K562 (cell line): Measurements from ENCODE around the gene RAB5B. TPM values are rescaled to one million over a fixed set of nuclear protein-coding genes. Genes with fewer than 3 reads are reported as not detected.

Experiments used
- BRF1 ChIP-seq: IDR thresholded peaks from 3 replicates; pipeline ENCODE4 v1.6.1; 2011; ENCODE audit warnings: borderline replicate concordance, mild to moderate bottlenecking; ENCODE audit not compliant: insufficient read length; ENCODE audit errors: extremely low read depth
- CEBPB ChIP-seq: fragments of 450-650 bp; IDR thresholded peaks from 2 replicates; pipeline ENCODE4 v1.6.1; 2016; ENCODE audit warnings: missing genetic modification characterization, missing compliant biosample characterization
- EGR1 ChIP-seq: fragments of 450-650 bp; conservative IDR thresholded peaks from 2 replicates; pipeline ENCODE4 v1.6.1; 2017; ENCODE audit warnings: mild to moderate bottlenecking
- ERF ChIP-seq: fragments of 450-650 bp; formaldehyde crosslinking; IDR thresholded peaks from 2 replicates; pipeline ENCODE4 v1.4.0; 2020; ENCODE audit warnings: mild to moderate bottlenecking, mixed read lengths
- FOXK1 ChIP-seq: sonication (generic); formaldehyde crosslinking; IDR thresholded peaks from 2 replicates; pipeline ENCODE4 v1.8.0; 2022; ENCODE audit warnings: missing genetic modification reagents, mild to moderate bottlenecking, borderline replicate concordance
- GABPA ChIP-seq: fragments of 200-800 bp; sonication (Bioruptor generic); conservative IDR thresholded peaks from 2 replicates; pipeline ENCODE4 v1.6.1; 2016; ENCODE audit warnings: low read depth, missing genetic modification characterization, missing compliant biosample characterization
- HOXB6 ChIP-seq: fragments of 250-450 bp; sonication (Bioruptor Pico); IDR thresholded peaks from 2 replicates; pipeline ENCODE4 v1.5.1; 2022; ENCODE audit warnings: mild to moderate bottlenecking, borderline replicate concordance
- MCM5 ChIP-seq: fragments of 450-650 bp; IDR thresholded peaks from 2 replicates; pipeline ENCODE4 v1.6.1; 2016; ENCODE audit warnings: low read depth
- MTF1 ChIP-seq: fragments of 250-450 bp; sonication (Bioruptor Pico); IDR thresholded peaks from 2 replicates; pipeline ENCODE4 v1.9.0; 2021; ENCODE audit warnings: moderate library complexity, mild to moderate bottlenecking, inconsistent platforms, borderline replicate concordance
- NONO ChIP-seq, 2 experiments: fragments of 200-400 bp in 1 of 2; fragments of 450-650 bp in 1 of 2; formaldehyde crosslinking in 1 of 2; IDR thresholded peaks; 2 replicates each; pipeline ENCODE4 v1.6.1; 2017; ENCODE audit warnings: low read depth in 2 of 2, mild to moderate bottlenecking in 2 of 2, moderate library complexity in 2 of 2, low read length in 1 of 2
- RHOXF2B ChIP-seq: fragments of 250-450 bp; sonication (Bioruptor Pico); conservative IDR thresholded peaks from 2 replicates; pipeline ENCODE4 v1.5.1; 2021
- ZFP36 ChIP-seq: fragments of 150-350 bp; IDR thresholded peaks from 2 replicates; pipeline ENCODE4 v1.6.1; 2018; ENCODE audit warnings: low read length, low read depth; ENCODE audit not compliant: partially characterized antibody
- ZNF121 ChIP-seq: sonication (generic); formaldehyde crosslinking; conservative IDR thresholded peaks from 2 replicates; pipeline ENCODE4 v1.8.0; 2022; ENCODE audit warnings: missing genetic modification reagents
- ZNF184 ChIP-seq: sonication (generic); formaldehyde crosslinking; IDR thresholded peaks from 2 replicates; pipeline ENCODE4 v1.5.0; 2020; ENCODE audit warnings: missing genetic modification reagents
- ZNF408 ChIP-seq: fragments of 250-450 bp; sonication (Bioruptor Pico); IDR thresholded peaks from 2 replicates; pipeline ENCODE4 v1.4.0; 2020; ENCODE audit warnings: low read depth, mild to moderate bottlenecking, moderate library complexity
- ZNF561 ChIP-seq: fragments of 450-650 bp; formaldehyde crosslinking; conservative IDR thresholded peaks from 2 replicates; pipeline ENCODE4 v1.4.0; 2020; ENCODE audit warnings: mild to moderate bottlenecking, moderate library complexity
- ZNF609 ChIP-seq: sonication (generic); formaldehyde crosslinking; IDR thresholded peaks from 2 replicates; pipeline ENCODE4 v1.8.1; 2023; ENCODE audit warnings: missing genetic modification reagents, mild to moderate bottlenecking, borderline replicate concordance
- polyA plus RNA-seq, 8 experiments: library from polyadenylated mRNA; depleted of rRNA in 4 of 8; stranded (reverse) in 5 of 8; unstranded in 3 of 8; fragments of >200 nt; fragmentation: Nextera tagmentation in 2 of 8; fragmentation: Illumina TruSeq in 1 of 8; extraction: Ambion mirVana in 2 of 8; extraction: Trizol in 1 of 8; gene quantifications; 2 replicates each; pipeline versions ENCODE4 v1.2.1 to v1.2.3, GENCODE V29; 2011 to 2014; ENCODE audit warnings: inconsistent platforms in 1 of 8, missing spikeins in 1 of 8
- total RNA-seq, 7 experiments: library from RNA; depleted of rRNA in 6 of 7; stranded (reverse); fragments of >200 nt in 6 of 7; fragmentation: Illumina TruSeq in 2 of 7; extraction: Trizol in 2 of 7; gene quantifications; 2 replicates each; pipeline versions ENCODE4 v1.2.1 to v1.2.3, GENCODE V29; 2011 to 2021; ENCODE audit warnings: low replicate concordance in 1 of 7

The RAB5B gene
- total and polyA plus RNA-seq, 9 of the 15 experiments (the other 6 are each of a cell fraction or from before 2014, with no cell fraction given): 6.8 to 73.8 (median 25.2) TPM

GRCh38 chr12:55996715-55997534, 23.0 kb downstream of the RAB5B start, which contains the start of gene SUOX (continued):
- 0 out of 2 replicates have a peak, but pooled peaks have one; percentile 9 for TF ChIP-seq ZNF609
- TF ChIP-seq CEBPB: peak; percentile 46; the same call in 1 of the 2 replicates
- TF ChIP-seq ERF (CRISPR knock-in tag): peak; percentile 48; the same call in 1 of the 2 replicates
- TF ChIP-seq ZNF408 (CRISPR knock-in tag): no peak
- no peak for TF ChIP-seq ZFP36
- TF ChIP-seq ZNF121: no peak
- TF ChIP-seq FOXK1: no peak
- TF ChIP-seq RHOXF2B (CRISPR knock-in tag): 0 out of 2 replicates have a peak, but pooled peaks have one; percentile 59
- no peak; the same call in 1 of the 2 replicates for TF ChIP-seq GABPA (tag)
- no peak for TF ChIP-seq ZNF184 (CRISPR knock-in tag)
- TF ChIP-seq EGR1: no peak
- TF ChIP-seq BRF1: no peak
- no peak for TF ChIP-seq MTF1 (CRISPR knock-in tag)
- no peak for TF ChIP-seq MCM5
- TF ChIP-seq ZNF561: no peak
- TF ChIP-seq HOXB6 (CRISPR knock-in tag): no peak
- peak in 1 of 2 experiments; percentile 60; a peak in 1 of 4 replicates for TF ChIP-seq NONO (IDR thresholded peaks at IDR 0.05; ENCODE audit: low read depth in 2 of 2, low read length in 1 of 2)
